Gastroesophageal sphincter (tissue), 4 donors: ENCODE data around the gene L3MBTL1. TPM values are rescaled to one million over a fixed set of nuclear protein-coding genes. Genes with fewer than 3 reads are reported as not detected.

Source experiments
- ATAC-seq: fragments of 150-250 bp; one replicate; pipeline ENCODE4 v1.9.1; 2016; ENCODE audit warnings: mild to moderate bottlenecking, moderate library complexity
- H3K27ac ChIP-seq, 4 donors: fragments of 200-600 bp; sonication (generic) in 3 of 4; 1 replicate in 3 of 4; 2 replicates in 1 of 4; pipeline ENCODE4 v1.5.1; 2016 to 2019
- H3K27me3 ChIP-seq: fragments of 200-600 bp; sonication (generic); one replicate; pipeline ENCODE4 v1.5.1; 2019
- H3K36me3 ChIP-seq, 2 donors: fragments of 200-600 bp; sonication (generic); one replicate each; pipeline ENCODE4 v1.5.1; 2019; ENCODE audit warnings: control low read depth in 1 of 2
- H3K4me1 ChIP-seq, 3 donors: fragments of 200-600 bp; sonication (generic); 1 replicate in 2 of 3; 2 replicates in 1 of 3; pipeline ENCODE4 v1.5.1; 2016 to 2019; ENCODE audit warnings: control low read depth in 2 of 3
- H3K4me3 ChIP-seq, 2 donors: fragments of 200-600 bp; sonication (generic); one replicate each; pipeline ENCODE4 v1.5.1; 2019; ENCODE audit warnings: mild to moderate bottlenecking in 1 of 2, moderate library complexity in 1 of 2
- H3K9me3 ChIP-seq, 3 donors: fragments of 200-600 bp; sonication (generic); one replicate each; pipeline ENCODE4 v1.5.1; 2017 to 2019; ENCODE audit warnings: control low read depth in 2 of 3
- EP300 ChIP-seq: sonication (generic); formaldehyde crosslinking; IDR thresholded peaks from one replicate; pipeline ENCODE4 v1.6.1; 2017; ENCODE audit warnings: antibody characterized with exemption, mild to moderate bottlenecking
- POLR2A ChIP-seq, 2 donors: fragments of 450-650 bp; IDR thresholded peaks; one replicate each; pipeline ENCODE4 v1.6.1; 2017; ENCODE audit warnings: antibody characterized with exemption in 2 of 2, mild to moderate bottlenecking in 2 of 2, moderate library complexity in 1 of 2
- POLR2AphosphoS5 ChIP-seq: sonication (generic); formaldehyde crosslinking; IDR thresholded peaks from one replicate; pipeline ENCODE4 v1.6.1; 2017; ENCODE audit warnings: antibody characterized with exemption
- WGBS, 2 donors: methylation state at CpG; one replicate each; pipeline ENCODE4 v1.1.5; 2018; ENCODE audit warnings: low coverage in 1 of 2; 5-methylcytosine and 5-hydroxymethylcytosine counted together
- total RNA-seq, 4 donors: library from RNA; depleted of rRNA; stranded (reverse); fragments of >200 nt; gene quantifications; one replicate each; pipeline ENCODE4 v1.1.0, GENCODE V29; 2016
- TF ChIP-seq, protein P1 (sequence below), 4 experiments: fragments of 200-600 bp in 2 of 4; fragments of 450-650 bp in 2 of 4; sonication (generic) in 1 of 4; IDR thresholded peaks; one replicate each; pipeline ENCODE4 v1.5.1; 2017 to 2019; ENCODE audit warnings: antibody characterized with exemption in 4 of 4, mild to moderate bottlenecking in 2 of 4, moderate library complexity in 2 of 4

Gene L3MBTL1
- total RNA-seq, result 10 to 100 TPM in 2 of 4 donors, 1 to 10 TPM in 2; 7.5 to 34.7 (median 15.7) TPM

DNA sequence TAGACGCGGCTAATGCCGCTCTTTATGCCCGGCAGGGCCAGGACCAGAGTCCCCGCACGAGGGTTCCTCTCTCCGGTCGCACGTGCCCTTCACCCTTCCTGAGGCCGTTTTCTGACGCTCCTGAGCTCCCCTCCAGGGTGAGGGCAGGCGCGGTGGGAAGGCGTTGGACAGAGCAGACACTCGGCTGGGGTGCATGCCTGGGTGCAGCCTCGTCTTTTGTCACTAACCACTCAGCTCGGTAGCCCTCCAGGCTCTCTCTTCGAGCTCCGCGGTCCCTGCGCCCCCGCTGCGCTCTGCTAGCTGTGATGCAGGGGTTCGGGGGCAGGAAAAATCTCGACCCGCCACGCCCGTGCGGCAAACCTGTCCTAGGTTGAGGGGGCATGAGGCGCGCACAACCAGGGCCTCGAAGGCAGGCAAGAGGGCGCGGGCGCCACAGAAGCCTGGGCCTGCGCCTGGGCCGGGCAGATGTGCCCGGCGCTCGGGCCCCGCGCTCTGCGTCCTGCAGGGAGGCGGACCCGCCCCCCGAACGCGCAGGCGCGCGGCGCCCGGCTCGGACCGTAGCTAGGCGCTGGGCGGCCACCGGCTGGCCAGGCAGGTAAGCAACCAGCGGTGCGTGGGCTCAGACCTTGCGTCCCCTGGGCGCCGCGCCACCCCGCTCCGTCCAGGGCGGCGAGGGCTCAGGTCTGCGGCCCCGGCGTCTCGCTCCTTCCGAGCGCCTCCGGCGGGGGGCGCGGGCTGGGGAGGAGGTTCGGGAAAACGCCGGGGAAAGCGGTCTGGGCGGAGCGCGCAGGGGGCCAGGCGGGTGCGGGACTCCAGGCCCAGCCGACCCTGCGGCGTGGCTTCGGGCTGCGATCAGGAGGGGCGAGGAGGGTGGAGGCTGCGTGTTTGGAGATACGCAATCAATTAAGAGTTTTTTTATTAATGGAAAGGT, at the start of gene L3MBTL1:
L3MBTL1 (plus strand) TSS at position 548 of the 931 bp plus-strand sequence. CDS start 5,807 bp downstream, outside the sequence.
- 2 to 12% methylated on average over 9 to 25 of the region's 95 CpGs for WGBS, 2 donors
- Histone ChIP-seq H3K4me1 (peaks cover 0 to 17% (median 4%) of the 10 kb centered on the region in 3 donors), H3K4me3 (peak within 1 kb of the TSS; percentile 38 to 59), H3K9me3 (no peaks in the 10 kb centered on the region), H3K27me3 (peaks cover 21% of the 10 kb centered on the region), H3K27ac (peak within 1 kb of the TSS in 1 of 4 donors; percentile 37), H3K36me3 (no peaks in the 10 kb centered on the region)
- ATAC-seq, result peak; percentile 77
- TF ChIP-seq POLR2A (IDR thresholded peaks at IDR 0.05) (no peak), EP300 (no peak), POLR2AphosphoS5 (no peak)
- TF ChIP-seq, protein P1, sequence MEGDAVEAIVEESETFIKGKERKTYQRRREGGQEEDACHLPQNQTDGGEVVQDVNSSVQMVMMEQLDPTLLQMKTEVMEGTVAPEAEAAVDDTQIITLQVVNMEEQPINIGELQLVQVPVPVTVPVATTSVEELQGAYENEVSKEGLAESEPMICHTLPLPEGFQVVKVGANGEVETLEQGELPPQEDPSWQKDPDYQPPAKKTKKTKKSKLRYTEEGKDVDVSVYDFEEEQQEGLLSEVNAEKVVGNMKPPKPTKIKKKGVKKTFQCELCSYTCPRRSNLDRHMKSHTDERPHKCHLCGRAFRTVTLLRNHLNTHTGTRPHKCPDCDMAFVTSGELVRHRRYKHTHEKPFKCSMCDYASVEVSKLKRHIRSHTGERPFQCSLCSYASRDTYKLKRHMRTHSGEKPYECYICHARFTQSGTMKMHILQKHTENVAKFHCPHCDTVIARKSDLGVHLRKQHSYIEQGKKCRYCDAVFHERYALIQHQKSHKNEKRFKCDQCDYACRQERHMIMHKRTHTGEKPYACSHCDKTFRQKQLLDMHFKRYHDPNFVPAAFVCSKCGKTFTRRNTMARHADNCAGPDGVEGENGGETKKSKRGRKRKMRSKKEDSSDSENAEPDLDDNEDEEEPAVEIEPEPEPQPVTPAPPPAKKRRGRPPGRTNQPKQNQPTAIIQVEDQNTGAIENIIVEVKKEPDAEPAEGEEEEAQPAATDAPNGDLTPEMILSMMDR (IDR thresholded peaks at IDR 0.05), result peak in 1 of 4 experiments; percentile 3

DNA sequence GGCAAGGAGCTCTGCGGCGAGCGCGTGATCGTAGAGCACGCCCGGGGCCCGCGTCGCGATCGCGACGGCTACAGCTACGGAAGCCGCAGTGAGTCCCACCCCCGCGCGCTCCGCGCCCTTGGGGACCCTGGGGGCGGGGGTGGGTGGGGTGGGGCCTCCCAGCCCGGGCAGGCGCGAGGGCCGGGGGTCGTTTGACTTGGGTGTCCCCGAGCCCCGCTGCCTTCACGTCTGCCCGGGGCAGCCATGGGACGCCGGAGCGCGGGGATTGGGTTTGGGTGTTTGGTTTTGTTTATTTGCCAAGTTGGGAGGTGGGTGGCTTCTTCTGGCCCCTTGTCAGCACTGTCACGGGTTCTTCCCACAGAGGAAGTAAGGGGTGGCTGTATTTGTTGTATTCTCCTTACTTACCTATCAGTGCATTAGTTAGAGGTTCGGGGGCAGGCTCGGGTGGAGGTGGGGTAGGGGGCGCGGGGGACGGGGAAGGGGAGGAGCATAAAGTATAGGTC, 49.0 kb upstream of the L3MBTL1 start:
- TF ChIP-seq, protein P1 (IDR thresholded peaks at IDR 0.05), result no peak
- no peak for ATAC-seq
- Histone ChIP-seq H3K4me3 (peak overlapping the region; percentile 61 to 98), H3K27me3 (peaks cover 2% of the 10 kb centered on the region), H3K27ac (peak overlapping the region; percentile 90 to 100 (median 99)), H3K36me3 (peaks cover 9 to 46% of the 10 kb centered on the region in 2 donors), H3K9me3 (no peaks in the 10 kb centered on the region), H3K4me1 (peaks cover 0 to 54% (median 5%) of the 10 kb centered on the region in 3 donors)
- 0 to 4% methylated on average over 5 of the region's 41 CpGs for WGBS, 2 donors

DNA sequence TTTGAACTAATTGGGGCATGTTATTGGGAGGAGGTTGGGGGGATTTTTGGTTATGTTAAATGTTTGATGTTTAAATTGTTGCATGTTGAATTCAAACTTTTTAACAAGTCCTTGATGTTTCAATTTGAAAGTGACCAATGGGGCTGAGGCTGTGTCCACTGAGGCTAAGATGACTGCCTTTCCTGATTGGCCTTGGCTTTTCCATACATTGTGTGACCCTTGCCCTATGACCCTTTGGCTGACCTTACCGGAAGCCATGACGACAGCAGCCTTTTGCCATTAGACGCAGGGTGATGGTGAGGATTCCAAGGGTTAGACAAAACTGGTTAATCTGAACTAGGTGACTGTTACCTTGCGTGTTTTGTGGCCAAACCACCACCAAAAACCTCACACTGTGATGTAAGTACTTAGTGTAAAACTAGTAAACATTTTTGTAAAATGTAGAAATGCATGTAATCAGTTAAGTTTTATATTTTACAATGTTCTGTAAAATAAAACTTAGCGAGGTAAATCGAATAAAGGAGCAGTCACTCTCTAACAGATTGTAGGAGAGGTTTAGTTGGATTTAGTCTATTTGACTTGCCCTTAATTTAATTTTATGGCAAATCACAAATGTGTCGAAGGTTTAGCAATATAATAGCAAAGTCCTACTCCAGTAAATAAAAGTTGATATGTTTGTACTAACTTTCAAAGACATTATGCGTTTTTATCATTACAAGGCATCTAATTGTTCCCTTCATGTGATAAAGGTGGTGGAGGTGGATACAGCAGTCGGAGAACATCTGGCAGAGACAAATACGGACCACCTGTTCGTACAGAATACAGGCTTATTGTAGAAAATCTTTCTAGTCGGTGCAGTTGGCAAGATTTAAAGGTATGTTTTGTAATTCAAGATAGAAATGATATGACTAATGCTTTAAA, 48.2 kb upstream of the L3MBTL1 start:
- ATAC-seq, result no peak
- Histone ChIP-seq H3K4me1 (peaks cover 0 to 58% (median 5%) of the 10 kb centered on the region in 3 donors), H3K36me3 (peaks cover 13 to 54% of the 10 kb centered on the region in 2 donors), H3K9me3 (no peaks in the 10 kb centered on the region), H3K4me3 (peak overlapping the region; percentile 61 to 98), H3K27ac (peak overlapping the region in 3 of 4 donors; percentile 99 to 100 (median 99)), H3K27me3 (no peaks in the 10 kb centered on the region)
- 51 to 54% methylated on average over 12 of the region's 12 CpGs for WGBS, 2 donors
- TF ChIP-seq POLR2AphosphoS5 (no peak), POLR2A (IDR thresholded peaks at IDR 0.05) (no peak), EP300 (no peak)
- TF ChIP-seq, protein P1 (IDR thresholded peaks at IDR 0.05), result no peak

DNA sequence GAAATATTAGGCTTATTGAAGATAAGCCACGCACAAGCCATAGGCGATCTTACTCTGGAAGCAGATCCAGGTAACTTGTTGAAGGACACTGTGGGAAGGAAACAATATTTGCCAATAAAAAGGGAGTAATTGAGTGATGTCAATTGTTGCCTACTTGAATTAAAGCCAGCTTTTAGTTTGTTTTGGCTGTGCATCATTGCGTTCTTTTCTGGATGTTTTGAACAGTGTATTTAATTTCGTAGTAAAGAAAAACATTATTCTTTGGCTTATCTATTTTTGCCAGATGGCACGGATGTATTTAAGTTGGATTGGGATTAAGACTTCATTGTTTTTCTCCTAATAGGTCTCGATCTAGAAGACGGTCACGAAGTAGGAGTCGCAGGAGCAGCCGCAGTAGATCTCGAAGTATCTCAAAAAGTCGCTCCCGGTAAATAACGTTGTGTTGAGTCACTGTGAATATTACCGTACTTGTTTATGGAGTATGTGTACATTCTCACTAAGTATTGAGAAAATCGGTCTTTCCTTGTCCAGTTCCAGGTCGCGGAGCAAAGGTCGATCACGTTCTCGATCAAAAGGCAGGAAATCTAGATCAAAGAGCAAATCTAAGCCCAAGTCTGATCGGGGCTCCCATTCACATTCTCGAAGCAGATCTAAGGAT, 47.2 kb upstream of the L3MBTL1 start:
- no peaks in the 10 kb centered on the region for H3K9me3 ChIP-seq
- no peak overlapping the region for H3K27ac ChIP-seq
- WGBS, 2 donors, result 86 to 90% methylated on average over 8 to 22 of the region's 23 CpGs
- TF ChIP-seq POLR2AphosphoS5, result no peak
- TF ChIP-seq POLR2A (IDR thresholded peaks at IDR 0.05), result no peak
- TF ChIP-seq EP300, result no peak
- TF ChIP-seq, protein P1 (IDR thresholded peaks at IDR 0.05), result no peak
- no peak for ATAC-seq
- no peak overlapping the region for H3K4me3 ChIP-seq
- H3K27me3 ChIP-seq, result no peaks in the 10 kb centered on the region
- peaks cover 13 to 64% of the 10 kb centered on the region in 2 donors for H3K36me3 ChIP-seq
- H3K4me1 ChIP-seq, result peaks cover 0 to 58% (median 5%) of the 10 kb centered on the region in 3 donors
